Activated T-cell treated with anti-CD3 and anti-CD28 coated beads for 24 hours (primary cell): ENCODE data around the gene RFWD3.

Experiments
- DNase-seq: peaks from one replicate; pipeline ENCODE4 v3.0.0-alpha.2; 2020; ENCODE audit warnings: low read depth

Gene RFWD3

GRCh38 chr16:74622005-74622404 lies 44.7 kb downstream of the RFWD3 start:
- no peak for DNase-seq

GRCh38 chr16:74617206-74617788 lies 49.4 kb downstream of the RFWD3 start:
- DNase-seq = no peak

GRCh38 chr16:74611721-74612120 lies 55.0 kb downstream of the RFWD3 start:
- no peak for DNase-seq

- no peak for DNase-seq
Measured at GRCh38 chr16:74608944-74609343, 57.7 kb downstream of the RFWD3 start.

- DNase-seq = no peak
Measured at GRCh38 chr16:74608381-74608780, 58.3 kb downstream of the RFWD3 start.

- DNase-seq = no peak
Measured at GRCh38 chr16:74607962-74608356, 58.7 kb downstream of the RFWD3 start.

- DNase-seq = no peak
Measured at GRCh38 chr16:74607310-74607961, 59.2 kb downstream of the RFWD3 start.

- peak; percentile 87 for DNase-seq
Measured at GRCh38 chr16:74606521-74607309, 60.0 kb downstream of the RFWD3 start, which contains the start of gene GLG1. TSS of gene GLG1 (minus strand) at chr16:74607114. CDS start at chr16:74607094, 20 bp downstream.

- no peak for DNase-seq
Measured at GRCh38 chr16:74605746-74606520, 60.7 kb downstream of the RFWD3 start.

GRCh38 chr16:74605332-74605731 lies 61.3 kb downstream of the RFWD3 start:
- DNase-seq = no peak

GRCh38 chr16:74603848-74604247 lies 62.8 kb downstream of the RFWD3 start:
- DNase-seq = no peak

- DNase-seq = no peak
Measured at GRCh38 chr16:74601126-74601871, 65.4 kb downstream of the RFWD3 start.

GRCh38 chr16:74596586-74596985 lies 70.1 kb downstream of the RFWD3 start:
- no peak for DNase-seq

- no peak for DNase-seq
Measured at GRCh38 chr16:74592847-74593246, 73.8 kb downstream of the RFWD3 start.

- no peak for DNase-seq
Measured at GRCh38 chr16:74591876-74592650, 74.6 kb downstream of the RFWD3 start.

GRCh38 chr16:74586948-74587347 lies 79.7 kb downstream of the RFWD3 start:
- no peak for DNase-seq

- no peak for DNase-seq
Measured at GRCh38 chr16:74585846-74586443, 80.7 kb downstream of the RFWD3 start.

GRCh38 chr16:74583926-74584666 lies 82.6 kb downstream of the RFWD3 start:
- DNase-seq = no peak

GRCh38 chr16:74582970-74583369 lies 83.7 kb downstream of the RFWD3 start:
- no peak for DNase-seq

GRCh38 chr16:74580833-74581232 lies 85.8 kb downstream of the RFWD3 start:
- DNase-seq = no peak
